Progenitor cell of endocrine pancreas (in vitro differentiated cells): Measurements from ENCODE around the gene PPL. TPM values are rescaled to one million over a fixed set of nuclear protein-coding genes. Genes with fewer than 3 reads are reported as not detected.

ENCODE experiments used
- DNase-seq: peaks from one replicate; pipeline ENCODE4 v3.0.0; 2021; ENCODE audit warnings: low spot score; ENCODE audit not compliant: unreplicated experiment
- H3K27ac Mint-ChIP-seq: 2 replicates; pipeline ENCODE4 v1.8.0; 2021; ENCODE audit warnings: mild to moderate bottlenecking, moderate library complexity, mixed read lengths
- H3K27me3 Mint-ChIP-seq: 2 replicates; pipeline ENCODE4 v1.8.0; 2021; ENCODE audit warnings: mixed read lengths
- H3K36me3 Mint-ChIP-seq: 2 replicates; pipeline ENCODE4 v1.8.0; 2022; ENCODE audit warnings: mixed read lengths; ENCODE audit not compliant: insufficient read depth
- H3K4me1 Mint-ChIP-seq: 2 replicates; pipeline ENCODE4 v1.8.0; 2021; ENCODE audit warnings: low read depth, mixed read lengths
- H3K4me3 Mint-ChIP-seq: 2 replicates; pipeline ENCODE4 v1.8.0; 2021; ENCODE audit warnings: low read depth, mild to moderate bottlenecking, moderate library complexity, mixed read lengths
- H3K9me3 Mint-ChIP-seq: 2 replicates; pipeline ENCODE4 v1.8.0; 2021; ENCODE audit warnings: low read depth, mixed read lengths
- total RNA-seq: library from RNA; stranded (reverse); gene quantifications from 2 replicates; pipeline ENCODE4 v1.2.1, GENCODE V29; 2021
- TF ChIP-seq, protein P1 (sequence below): fragments of 200-600 bp; sonication (generic); IDR thresholded peaks from one replicate; pipeline ENCODE4 v1.5.0; 2021; ENCODE audit warnings: antibody characterized with exemption, mild to moderate bottlenecking; ENCODE audit not compliant: unreplicated experiment

The PPL gene
- total RNA-seq, 1 donor from 2014 or later = 64.1 TPM

DNA sequence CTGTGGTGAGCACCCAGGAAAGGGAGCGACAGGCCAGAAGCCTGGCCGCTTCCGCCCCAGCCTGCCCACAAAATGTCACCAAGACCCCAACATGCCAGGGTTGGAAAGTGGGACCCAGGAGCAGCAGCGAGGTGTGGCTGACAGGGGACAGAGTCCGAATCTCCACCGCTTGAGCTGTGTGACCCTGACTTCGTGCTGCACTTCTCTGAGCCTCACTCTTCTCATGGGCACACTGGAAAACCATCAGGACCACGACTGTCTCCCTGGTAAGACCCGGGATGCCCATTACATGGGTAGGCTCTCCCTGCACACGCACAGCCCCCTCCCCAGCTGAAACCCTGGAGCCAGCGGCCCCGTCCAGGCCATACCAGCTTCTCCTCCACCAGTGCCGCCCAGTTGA is 34.9 kb downstream of the PPL start:
- Mint-ChIP-seq H3K4me1 (no peaks in the 10 kb centered on the region), H3K4me3 (no peak overlapping the region), H3K27ac (no peak overlapping the region), H3K9me3 (peaks cover 3% of the 10 kb centered on the region), H3K27me3 (no peaks in the 10 kb centered on the region), H3K36me3 (peaks cover 24% of the 10 kb centered on the region)
- DNase-seq = no peak
- TF ChIP-seq, protein P1, sequence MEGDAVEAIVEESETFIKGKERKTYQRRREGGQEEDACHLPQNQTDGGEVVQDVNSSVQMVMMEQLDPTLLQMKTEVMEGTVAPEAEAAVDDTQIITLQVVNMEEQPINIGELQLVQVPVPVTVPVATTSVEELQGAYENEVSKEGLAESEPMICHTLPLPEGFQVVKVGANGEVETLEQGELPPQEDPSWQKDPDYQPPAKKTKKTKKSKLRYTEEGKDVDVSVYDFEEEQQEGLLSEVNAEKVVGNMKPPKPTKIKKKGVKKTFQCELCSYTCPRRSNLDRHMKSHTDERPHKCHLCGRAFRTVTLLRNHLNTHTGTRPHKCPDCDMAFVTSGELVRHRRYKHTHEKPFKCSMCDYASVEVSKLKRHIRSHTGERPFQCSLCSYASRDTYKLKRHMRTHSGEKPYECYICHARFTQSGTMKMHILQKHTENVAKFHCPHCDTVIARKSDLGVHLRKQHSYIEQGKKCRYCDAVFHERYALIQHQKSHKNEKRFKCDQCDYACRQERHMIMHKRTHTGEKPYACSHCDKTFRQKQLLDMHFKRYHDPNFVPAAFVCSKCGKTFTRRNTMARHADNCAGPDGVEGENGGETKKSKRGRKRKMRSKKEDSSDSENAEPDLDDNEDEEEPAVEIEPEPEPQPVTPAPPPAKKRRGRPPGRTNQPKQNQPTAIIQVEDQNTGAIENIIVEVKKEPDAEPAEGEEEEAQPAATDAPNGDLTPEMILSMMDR = no peak

DNA sequence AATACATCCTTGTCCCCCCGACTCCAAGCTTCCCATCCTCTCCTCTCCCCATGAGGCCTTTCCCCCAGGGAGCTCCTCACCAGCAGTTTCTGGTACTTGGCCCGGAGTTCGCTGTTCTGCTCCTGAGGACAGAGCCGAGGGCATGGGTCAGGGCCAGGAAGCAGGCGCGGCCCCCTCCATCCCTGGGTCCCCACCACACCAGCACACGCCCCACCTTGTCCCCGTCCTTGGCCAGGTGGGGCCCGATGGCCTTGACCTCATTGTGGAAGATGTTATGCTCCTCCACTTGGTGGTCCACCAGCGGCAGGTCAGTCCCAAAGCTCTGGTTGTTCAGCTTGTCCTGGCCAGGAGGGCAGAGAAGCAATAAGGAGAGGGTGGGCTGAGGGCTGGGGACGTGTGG is 36.2 kb downstream of the PPL start:
- Mint-ChIP-seq H3K9me3 (peaks cover 3% of the 10 kb centered on the region), H3K36me3 (peaks cover 29% of the 10 kb centered on the region)
- TF ChIP-seq, protein P1 = no peak

GRCh38 chr16:4900036-4900435 is 36.9 kb downstream of the PPL start:
- peaks cover 27% of the 10 kb centered on the region for H3K36me3 Mint-ChIP-seq
- no peaks in the 10 kb centered on the region for H3K27me3 Mint-ChIP-seq
- H3K4me3 Mint-ChIP-seq = no peak overlapping the region
- no peak overlapping the region for H3K27ac Mint-ChIP-seq
- TF ChIP-seq, protein P1 = no peak
- peaks cover 3% of the 10 kb centered on the region for H3K9me3 Mint-ChIP-seq
- DNase-seq = no peak
- H3K4me1 Mint-ChIP-seq = no peaks in the 10 kb centered on the region

More for the DNA sequence above, 36.2 kb downstream of the PPL start:
- DNase-seq = no peak
- H3K4me1 Mint-ChIP-seq = no peaks in the 10 kb centered on the region
- H3K27me3 Mint-ChIP-seq = no peaks in the 10 kb centered on the region
- H3K27ac Mint-ChIP-seq = no peak overlapping the region
- no peak overlapping the region for H3K4me3 Mint-ChIP-seq

DNA sequence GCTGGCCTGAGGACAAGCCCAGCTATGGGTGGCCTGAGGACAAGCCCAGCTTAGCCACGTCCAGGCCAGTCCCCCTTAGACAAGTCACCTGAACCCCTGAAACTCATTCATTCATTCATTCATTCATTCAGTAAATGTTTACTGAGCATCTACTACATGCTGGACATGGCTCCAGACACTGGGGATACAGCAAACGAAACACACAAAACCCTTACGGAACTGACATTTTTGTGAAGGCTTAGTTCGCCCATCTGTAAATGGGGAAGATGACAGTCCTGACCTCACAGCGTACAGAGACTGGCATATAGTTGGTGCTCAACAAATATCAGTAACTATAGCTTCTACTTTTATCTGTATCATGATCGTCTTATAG is 37.5 kb downstream of the PPL start:
- H3K27me3 Mint-ChIP-seq = no peaks in the 10 kb centered on the region
- no peaks in the 10 kb centered on the region for H3K4me1 Mint-ChIP-seq
- no peak overlapping the region for H3K4me3 Mint-ChIP-seq
- TF ChIP-seq, protein P1 = no peak
- no peak for DNase-seq
- peaks cover 3% of the 10 kb centered on the region for H3K9me3 Mint-ChIP-seq
- H3K27ac Mint-ChIP-seq = no peak overlapping the region
- H3K36me3 Mint-ChIP-seq = peaks cover 27% of the 10 kb centered on the region

- no peak overlapping the region for H3K4me3 Mint-ChIP-seq
- H3K36me3 Mint-ChIP-seq = peaks cover 22% of the 10 kb centered on the region
- no peak overlapping the region for H3K27ac Mint-ChIP-seq
- H3K9me3 Mint-ChIP-seq = peaks cover 3% of the 10 kb centered on the region
- H3K4me1 Mint-ChIP-seq = no peaks in the 10 kb centered on the region
- no peak for DNase-seq
- TF ChIP-seq, protein P1 = no peak
- no peaks in the 10 kb centered on the region for H3K27me3 Mint-ChIP-seq
These were observed 38.0 kb downstream of the PPL start for GRCh38 chr16:4898811-4899473.
